Activated CD8-positive, alpha-beta memory T cell treated with anti-CD3 and anti-CD28 coated beads for 24 hours (primary cell): ENCODE measurements around the gene TMEM201.

Experiments
- DNase-seq: peaks from one replicate; pipeline ENCODE4 v3.0.0-alpha.2; 2020

Gene TMEM201

GRCh38 chr1:9626201-9626608 lies 37.5 kb downstream of the TMEM201 start:
- peak; percentile 69 for DNase-seq

GRCh38 chr1:9628541-9629444 lies 40.1 kb downstream of the TMEM201 start:
- peak; percentile 88 for DNase-seq

- peak; percentile 90 for DNase-seq
These were observed 40.9 kb downstream of the TMEM201 start for GRCh38 chr1:9629445-9630201.

GRCh38 chr1:9630331-9631111 lies 41.8 kb downstream of the TMEM201 start:
- DNase-seq = peak; percentile 75

- no peak for DNase-seq
These were observed 42.9 kb downstream of the TMEM201 start for GRCh38 chr1:9631613-9632012.

GRCh38 chr1:9633493-9633892 lies 44.8 kb downstream of the TMEM201 start:
- DNase-seq = no peak

GRCh38 chr1:9634582-9634981 lies 45.9 kb downstream of the TMEM201 start:
- DNase-seq = no peak

GRCh38 chr1:9639227-9639626 lies 50.5 kb downstream of the TMEM201 start:
- DNase-seq = no peak

GRCh38 chr1:9643351-9644256 lies 54.9 kb downstream of the TMEM201 start:
- DNase-seq = peak; percentile 76

- no peak for DNase-seq
These were observed 57.3 kb downstream of the TMEM201 start for GRCh38 chr1:9646037-9646436.

- DNase-seq = no peak
These were observed 59.5 kb downstream of the TMEM201 start for GRCh38 chr1:9648171-9648570.

GRCh38 chr1:9649769-9650168 lies 61.1 kb downstream of the TMEM201 start:
- DNase-seq = no peak

GRCh38 chr1:9651220-9651564 lies 62.5 kb downstream of the TMEM201 start:
- DNase-seq = no peak

GRCh38 chr1:9651565-9652378 lies 63.1 kb downstream of the TMEM201 start, which contains the start of gene PIK3CD:
PIK3CD (plus strand) TSS chr1:9651731; CDS start chr1:9710456, 58,725 bp downstream.
- DNase-seq = peak; percentile 79

- DNase-seq = peak; percentile 81
These were observed 63.9 kb downstream of the TMEM201 start for GRCh38 chr1:9652379-9653209.

GRCh38 chr1:9653210-9653490 lies 64.4 kb downstream of the TMEM201 start:
- DNase-seq = no peak

GRCh38 chr1:9653491-9654050 lies 64.9 kb downstream of the TMEM201 start:
- peak; percentile 76 for DNase-seq

GRCh38 chr1:9654051-9654833 lies 65.5 kb downstream of the TMEM201 start:
- peak; percentile 76 for DNase-seq
